Measurements from ENCODE around the gene CAPNS1. TPM values are rescaled to one million over a fixed set of nuclear protein-coding genes. Genes with fewer than 3 reads are reported as not detected.

CAPNS1 gene
- polyA plus RNA-seq, 1 donor from 2014 or later = 139 TPM

- H3K27me3 Mint-ChIP-seq = no peaks in the 10 kb centered on the region
- peaks cover 13% of the 10 kb centered on the region for H3K36me3 Mint-ChIP-seq
- H3K27ac Mint-ChIP-seq = no peak overlapping the region
- H3K9me3 Mint-ChIP-seq = no peaks in the 10 kb centered on the region
- H3K4me1 Mint-ChIP-seq = peaks cover 2 to 8% (median 5%) of the 10 kb centered on the region in 3 donors
- H3K4me3 Mint-ChIP-seq = no peak overlapping the region
Measured at GRCh38 chr19:36198119-36198518, 58.3 kb downstream of the CAPNS1 start.

Other genes with a start within 250 kb of the CAPNS1 start
- 28.6 TPM for gene NFKBID, start 239.5 kb upstream of the CAPNS1 start, polyA plus RNA-seq
- gene HCST, start 237.5 kb upstream of the CAPNS1 start, polyA plus RNA-seq = 118 TPM
- gene TYROBP, start 231.8 kb upstream of the CAPNS1 start, polyA plus RNA-seq = 13.7 TPM
- gene LRFN3, start 203.7 kb upstream of the CAPNS1 start, polyA plus RNA-seq = 0.15 TPM
- gene SDHAF1, start 144.9 kb upstream of the CAPNS1 start, polyA plus RNA-seq = 53.7 TPM
- gene SYNE4, start 131.3 kb upstream of the CAPNS1 start, polyA plus RNA-seq = not detected
- 15.7 TPM for gene ALKBH6, start 125.9 kb upstream of the CAPNS1 start, polyA plus RNA-seq
- 0.23 TPM for gene CLIP3, start 107.2 kb upstream of the CAPNS1 start, polyA plus RNA-seq
- 5.6 TPM for gene THAP8, start 85.8 kb upstream of the CAPNS1 start, polyA plus RNA-seq
- gene WDR62, start 85.2 kb upstream of the CAPNS1 start, polyA plus RNA-seq = 0.81 TPM
- not detected for gene OVOL3, start 28.9 kb upstream of the CAPNS1 start, polyA plus RNA-seq
- 144 TPM for gene POLR2I, start 25.2 kb upstream of the CAPNS1 start, polyA plus RNA-seq
- 269 TPM for gene TBCB, start 24.6 kb upstream of the CAPNS1 start, polyA plus RNA-seq
- not detected for gene COX7A1, start 12.4 kb downstream of the CAPNS1 start, polyA plus RNA-seq
- gene ZNF565, start 74.6 kb downstream of the CAPNS1 start, polyA plus RNA-seq = 3.8 TPM
- gene ZNF146, start 75.0 kb downstream of the CAPNS1 start, polyA plus RNA-seq = 69.0 TPM
- 5.0 TPM for gene ZFP14, start 239.1 kb downstream of the CAPNS1 start, polyA plus RNA-seq